ENCODE measurements around the gene ENOX1. TPM values are rescaled to one million over a fixed set of nuclear protein-coding genes. Genes with fewer than 3 reads are reported as not detected.

Gene ENOX1
- total and polyA plus RNA-seq, 7 donors, result 0.34 to 7.1 (median 1.1) TPM

- ATAC-seq (peak; percentile 68 to 96 (median 90)), DNase-seq (peak; percentile 35 to 72)
- Histone ChIP-seq H3K27ac (peak overlapping the region; percentile 27), H3K4me1 (peaks cover 15% of the 10 kb centered on the region), H3K9me3 (no peaks in the 10 kb centered on the region), H3K4me3 (no peak overlapping the region), H3K36me3 (ENCODE audit: insufficient read depth in 1 of 2, low read depth in 1 of 2) (no peaks in the 10 kb centered on the region), H3K27me3 (ENCODE audit: insufficient read depth in 3 of 3, low read length in 2 of 3) (peaks cover 0 to 2% (median 0%) of the 10 kb centered on the region in 3 donors)
- intact Hi-C loops (cut with DNase I), result no loop called here
- TF ChIP-seq, protein P1, sequence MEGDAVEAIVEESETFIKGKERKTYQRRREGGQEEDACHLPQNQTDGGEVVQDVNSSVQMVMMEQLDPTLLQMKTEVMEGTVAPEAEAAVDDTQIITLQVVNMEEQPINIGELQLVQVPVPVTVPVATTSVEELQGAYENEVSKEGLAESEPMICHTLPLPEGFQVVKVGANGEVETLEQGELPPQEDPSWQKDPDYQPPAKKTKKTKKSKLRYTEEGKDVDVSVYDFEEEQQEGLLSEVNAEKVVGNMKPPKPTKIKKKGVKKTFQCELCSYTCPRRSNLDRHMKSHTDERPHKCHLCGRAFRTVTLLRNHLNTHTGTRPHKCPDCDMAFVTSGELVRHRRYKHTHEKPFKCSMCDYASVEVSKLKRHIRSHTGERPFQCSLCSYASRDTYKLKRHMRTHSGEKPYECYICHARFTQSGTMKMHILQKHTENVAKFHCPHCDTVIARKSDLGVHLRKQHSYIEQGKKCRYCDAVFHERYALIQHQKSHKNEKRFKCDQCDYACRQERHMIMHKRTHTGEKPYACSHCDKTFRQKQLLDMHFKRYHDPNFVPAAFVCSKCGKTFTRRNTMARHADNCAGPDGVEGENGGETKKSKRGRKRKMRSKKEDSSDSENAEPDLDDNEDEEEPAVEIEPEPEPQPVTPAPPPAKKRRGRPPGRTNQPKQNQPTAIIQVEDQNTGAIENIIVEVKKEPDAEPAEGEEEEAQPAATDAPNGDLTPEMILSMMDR (IDR thresholded peaks at IDR 0.05), result no peak
- WGBS, 3 donors, result 7 to 8% (median 7%) methylated on average over 4 of the region's 4 CpGs
Measured at GRCh38 chr13:43316946-43317353, 469.8 kb downstream of the ENOX1 start.

- 47 to 89% (median 82%) methylated on average over 2 of the region's 2 CpGs for WGBS, 3 donors
- H3K27ac ChIP-seq, result no peak overlapping the region
- no peak for ATAC-seq
Measured at GRCh38 chr13:43316281-43316680, 470.5 kb downstream of the ENOX1 start.

DNA sequence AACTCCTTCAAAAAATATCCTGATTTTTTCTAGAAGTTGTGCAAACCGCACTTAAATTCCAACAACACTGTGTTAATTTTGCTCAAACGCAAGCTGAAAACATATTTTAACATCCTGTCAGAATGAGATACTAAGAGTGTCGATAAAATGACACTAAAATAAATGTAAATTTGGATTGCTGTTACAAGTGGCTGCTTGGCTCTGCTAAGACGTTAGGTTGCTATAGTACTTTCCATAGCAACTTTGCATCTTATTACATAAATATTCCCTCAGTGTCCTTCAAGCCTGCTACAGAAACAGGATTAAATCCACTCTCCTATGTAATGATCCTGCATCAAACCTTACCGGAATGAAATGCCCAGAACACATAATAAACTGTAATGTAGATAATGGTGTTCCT, 471.2 kb downstream of the ENOX1 start:
- Histone ChIP-seq H3K9me3 (no peaks in the 10 kb centered on the region), H3K4me3 (no peak overlapping the region), H3K36me3 (ENCODE audit: insufficient read depth in 1 of 2, low read depth in 1 of 2) (no peaks in the 10 kb centered on the region), H3K27me3 (ENCODE audit: insufficient read depth in 3 of 3, low read length in 2 of 3) (no peaks in the 10 kb centered on the region), H3K27ac (no peak overlapping the region), H3K4me1 (peaks cover 15% of the 10 kb centered on the region)
- intact Hi-C loops (cut with DNase I), result no loop called here
- 82 to 90% (median 88%) methylated on average over 5 of the region's 5 CpGs for WGBS, 3 donors
- TF ChIP-seq, protein P1 (IDR thresholded peaks at IDR 0.05), result no peak
- no peak for DNase-seq
- no peak for ATAC-seq

More at GRCh38 chr13:43316281-43316680, 470.5 kb downstream of the ENOX1 start:
- no peaks in the 10 kb centered on the region for H3K36me3 ChIP-seq (ENCODE audit: insufficient read depth in 1 of 2, low read depth in 1 of 2)
- intact Hi-C loops (cut with DNase I), result no loop called here
- no peak for DNase-seq
- TF ChIP-seq, protein P1 (IDR thresholded peaks at IDR 0.05), result no peak
- no peaks in the 10 kb centered on the region for H3K27me3 ChIP-seq (ENCODE audit: insufficient read depth in 3 of 3, low read length in 2 of 3)
- H3K4me3 ChIP-seq, result no peak overlapping the region
- peaks cover 15% of the 10 kb centered on the region for H3K4me1 ChIP-seq
- no peaks in the 10 kb centered on the region for H3K9me3 ChIP-seq

- no peaks in the 10 kb centered on the region for H3K36me3 ChIP-seq (ENCODE audit: insufficient read depth in 1 of 2, low read depth in 1 of 2)
- WGBS, 3 donors, result 46 to 60% (median 56%) methylated on average over 4 of the region's 4 CpGs
- TF ChIP-seq, protein P1 (IDR thresholded peaks at IDR 0.05), result no peak
- no peaks in the 10 kb centered on the region for H3K27me3 ChIP-seq (ENCODE audit: insufficient read depth in 3 of 3, low read length in 2 of 3)
- no peak for ATAC-seq
- no peaks in the 10 kb centered on the region for H3K9me3 ChIP-seq
- H3K4me3 ChIP-seq, result no peak overlapping the region
- intact Hi-C loops (cut with DNase I), result loop anchor here (5.0 to 10.0 kb wide), 3 partner anchors 478 to 565 kb away; partner anchors contain the start of genes CCDC122 (in 1 of the 2), ENOX1 (in 1 of the 2) and LACC1 (in 1 of the 2)
- no peak overlapping the region for H3K27ac ChIP-seq
- H3K4me1 ChIP-seq, result peaks cover 8% of the 10 kb centered on the region
- DNase-seq, result no peak
Measured at GRCh38 chr13:43309311-43309710, 477.5 kb downstream of the ENOX1 start.
